ENCODE data around the gene GRK7. TPM values are rescaled to one million over a fixed set of nuclear protein-coding genes. Genes with fewer than 3 reads are reported as not detected.

Gene GRK7
- total and polyA plus RNA-seq, 2 of the 13 experiments (the other 11 are each of a cell fraction or from before 2014, with no cell fraction given) = not detected

DNA sequence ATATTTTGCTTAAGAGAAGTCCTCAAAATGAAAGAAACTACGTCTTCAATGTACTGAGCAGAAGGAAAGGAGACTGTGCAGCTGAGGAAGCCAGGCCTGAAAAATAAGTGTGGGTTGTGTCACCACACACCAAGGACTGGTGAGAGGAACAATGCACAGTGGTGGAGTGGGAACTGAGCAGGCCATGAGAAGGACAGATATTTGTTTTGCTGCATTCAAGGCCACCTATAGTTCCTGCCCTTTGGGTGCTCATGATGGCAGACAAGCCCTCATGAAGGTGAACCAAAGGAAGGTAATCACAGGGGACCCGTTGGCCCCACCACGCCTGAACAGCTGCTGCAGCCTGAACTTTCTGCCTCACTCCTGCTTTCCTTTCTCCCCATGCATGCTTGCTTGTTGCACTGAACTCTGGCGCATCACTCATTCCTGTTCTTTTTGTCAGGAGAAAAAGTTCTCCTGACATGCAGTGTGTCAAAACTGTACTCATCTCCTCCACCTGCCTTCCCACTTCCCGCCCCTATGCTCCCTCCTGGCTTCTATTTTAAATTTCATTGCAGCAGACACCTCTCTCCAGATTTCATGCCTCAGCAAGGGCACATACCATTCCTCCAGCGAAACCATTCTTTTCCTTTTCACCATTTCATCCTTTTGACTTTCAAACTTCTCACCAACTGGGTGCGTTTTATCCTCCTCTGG lies 27.3 kb upstream of the GRK7 start (continued):
- TF ChIP-seq, protein P1, sequence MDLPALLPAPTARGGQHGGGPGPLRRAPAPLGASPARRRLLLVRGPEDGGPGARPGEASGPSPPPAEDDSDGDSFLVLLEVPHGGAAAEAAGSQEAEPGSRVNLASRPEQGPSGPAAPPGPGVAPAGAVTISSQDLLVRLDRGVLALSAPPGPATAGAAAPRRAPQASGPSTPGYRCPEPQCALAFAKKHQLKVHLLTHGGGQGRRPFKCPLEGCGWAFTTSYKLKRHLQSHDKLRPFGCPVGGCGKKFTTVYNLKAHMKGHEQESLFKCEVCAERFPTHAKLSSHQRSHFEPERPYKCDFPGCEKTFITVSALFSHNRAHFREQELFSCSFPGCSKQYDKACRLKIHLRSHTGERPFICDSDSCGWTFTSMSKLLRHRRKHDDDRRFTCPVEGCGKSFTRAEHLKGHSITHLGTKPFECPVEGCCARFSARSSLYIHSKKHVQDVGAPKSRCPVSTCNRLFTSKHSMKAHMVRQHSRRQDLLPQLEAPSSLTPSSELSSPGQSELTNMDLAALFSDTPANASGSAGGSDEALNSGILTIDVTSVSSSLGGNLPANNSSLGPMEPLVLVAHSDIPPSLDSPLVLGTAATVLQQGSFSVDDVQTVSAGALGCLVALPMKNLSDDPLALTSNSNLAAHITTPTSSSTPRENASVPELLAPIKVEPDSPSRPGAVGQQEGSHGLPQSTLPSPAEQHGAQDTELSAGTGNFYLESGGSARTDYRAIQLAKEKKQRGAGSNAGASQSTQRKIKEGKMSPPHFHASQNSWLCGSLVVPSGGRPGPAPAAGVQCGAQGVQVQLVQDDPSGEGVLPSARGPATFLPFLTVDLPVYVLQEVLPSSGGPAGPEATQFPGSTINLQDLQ (CRISPR knock-in tag; IDR thresholded peaks at IDR 0.05) = no peak
- TF ChIP-seq, protein P2, sequence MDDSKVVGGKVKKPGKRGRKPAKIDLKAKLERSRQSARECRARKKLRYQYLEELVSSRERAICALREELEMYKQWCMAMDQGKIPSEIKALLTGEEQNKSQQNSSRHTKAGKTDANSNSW (CRISPR knock-in tag; IDR thresholded peaks at IDR 0.05; ENCODE audit: borderline replicate concordance) = no peak
- TF ChIP-seq ZNF652 (CRISPR knock-in tag; IDR thresholded peaks at IDR 0.05; ENCODE audit: borderline replicate concordance, low read depth) = no peak
- TF ChIP-seq ATRX (CRISPR knock-in tag; IDR thresholded peaks at IDR 0.05; ENCODE audit: borderline replicate concordance) = no peak
- TF ChIP-seq HDAC2 (CRISPR knock-in tag; IDR thresholded peaks at IDR 0.05) = 0 out of 2 replicates have a peak, but pooled peaks have one; percentile 24
- TF ChIP-seq, protein P3, sequence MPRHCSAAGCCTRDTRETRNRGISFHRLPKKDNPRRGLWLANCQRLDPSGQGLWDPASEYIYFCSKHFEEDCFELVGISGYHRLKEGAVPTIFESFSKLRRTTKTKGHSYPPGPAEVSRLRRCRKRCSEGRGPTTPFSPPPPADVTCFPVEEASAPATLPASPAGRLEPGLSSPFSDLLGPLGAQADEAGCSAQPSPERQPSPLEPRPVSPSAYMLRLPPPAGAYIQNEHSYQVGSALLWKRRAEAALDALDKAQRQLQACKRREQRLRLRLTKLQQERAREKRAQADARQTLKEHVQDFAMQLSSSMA (CRISPR knock-in tag; IDR thresholded peaks at IDR 0.05) = no peak
- no peak for TF ChIP-seq ZNF552 (CRISPR knock-in tag; IDR thresholded peaks at IDR 0.05; ENCODE audit: borderline replicate concordance)
- no peak for TF ChIP-seq ZNF510 (CRISPR knock-in tag; IDR thresholded peaks at IDR 0.05; ENCODE audit: low read depth)
- TF ChIP-seq SATB2 (CRISPR knock-in tag; IDR thresholded peaks at IDR 0.05) = no peak
- TF ChIP-seq, protein P4, sequence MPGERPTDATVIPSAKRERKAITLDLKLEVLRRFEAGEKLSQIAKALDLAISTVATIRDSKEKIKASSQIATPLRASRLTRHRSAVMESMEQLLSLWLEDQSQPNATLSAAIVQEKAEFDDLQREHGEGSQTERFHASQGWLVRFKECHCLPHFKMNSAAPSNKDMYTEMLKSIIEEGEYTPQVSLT (CRISPR knock-in tag; IDR thresholded peaks at IDR 0.05; ENCODE audit: borderline replicate concordance, low read depth) = no peak
- TF ChIP-seq, protein P5, sequence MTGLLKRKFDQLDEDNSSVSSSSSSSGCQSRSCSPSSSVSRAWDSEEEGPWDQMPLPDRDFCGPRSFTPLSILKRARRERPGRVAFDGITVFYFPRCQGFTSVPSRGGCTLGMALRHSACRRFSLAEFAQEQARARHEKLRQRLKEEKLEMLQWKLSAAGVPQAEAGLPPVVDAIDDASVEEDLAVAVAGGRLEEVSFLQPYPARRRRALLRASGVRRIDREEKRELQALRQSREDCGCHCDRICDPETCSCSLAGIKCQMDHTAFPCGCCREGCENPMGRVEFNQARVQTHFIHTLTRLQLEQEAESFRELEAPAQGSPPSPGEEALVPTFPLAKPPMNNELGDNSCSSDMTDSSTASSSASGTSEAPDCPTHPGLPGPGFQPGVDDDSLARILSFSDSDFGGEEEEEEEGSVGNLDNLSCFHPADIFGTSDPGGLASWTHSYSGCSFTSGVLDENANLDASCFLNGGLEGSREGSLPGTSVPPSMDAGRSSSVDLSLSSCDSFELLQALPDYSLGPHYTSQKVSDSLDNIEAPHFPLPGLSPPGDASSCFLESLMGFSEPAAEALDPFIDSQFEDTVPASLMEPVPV (CRISPR knock-in tag; IDR thresholded peaks at IDR 0.05) = no peak
- no peak for TF ChIP-seq ZSCAN30 (CRISPR knock-in tag; IDR thresholded peaks at IDR 0.05)
- TF ChIP-seq, protein P6, sequence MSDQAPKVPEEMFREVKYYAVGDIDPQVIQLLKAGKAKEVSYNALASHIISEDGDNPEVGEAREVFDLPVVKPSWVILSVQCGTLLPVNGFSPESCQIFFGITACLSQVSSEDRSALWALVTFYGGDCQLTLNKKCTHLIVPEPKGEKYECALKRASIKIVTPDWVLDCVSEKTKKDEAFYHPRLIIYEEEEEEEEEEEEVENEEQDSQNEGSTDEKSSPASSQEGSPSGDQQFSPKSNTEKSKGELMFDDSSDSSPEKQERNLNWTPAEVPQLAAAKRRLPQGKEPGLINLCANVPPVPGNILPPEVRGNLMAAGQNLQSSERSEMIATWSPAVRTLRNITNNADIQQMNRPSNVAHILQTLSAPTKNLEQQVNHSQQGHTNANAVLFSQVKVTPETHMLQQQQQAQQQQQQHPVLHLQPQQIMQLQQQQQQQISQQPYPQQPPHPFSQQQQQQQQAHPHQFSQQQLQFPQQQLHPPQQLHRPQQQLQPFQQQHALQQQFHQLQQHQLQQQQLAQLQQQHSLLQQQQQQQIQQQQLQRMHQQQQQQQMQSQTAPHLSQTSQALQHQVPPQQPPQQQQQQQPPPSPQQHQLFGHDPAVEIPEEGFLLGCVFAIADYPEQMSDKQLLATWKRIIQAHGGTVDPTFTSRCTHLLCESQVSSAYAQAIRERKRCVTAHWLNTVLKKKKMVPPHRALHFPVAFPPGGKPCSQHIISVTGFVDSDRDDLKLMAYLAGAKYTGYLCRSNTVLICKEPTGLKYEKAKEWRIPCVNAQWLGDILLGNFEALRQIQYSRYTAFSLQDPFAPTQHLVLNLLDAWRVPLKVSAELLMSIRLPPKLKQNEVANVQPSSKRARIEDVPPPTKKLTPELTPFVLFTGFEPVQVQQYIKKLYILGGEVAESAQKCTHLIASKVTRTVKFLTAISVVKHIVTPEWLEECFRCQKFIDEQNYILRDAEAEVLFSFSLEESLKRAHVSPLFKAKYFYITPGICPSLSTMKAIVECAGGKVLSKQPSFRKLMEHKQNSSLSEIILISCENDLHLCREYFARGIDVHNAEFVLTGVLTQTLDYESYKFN (CRISPR knock-in tag; conservative IDR thresholded peaks at IDR 0.05) = peak; percentile 39
- TF ChIP-seq, protein P7, sequence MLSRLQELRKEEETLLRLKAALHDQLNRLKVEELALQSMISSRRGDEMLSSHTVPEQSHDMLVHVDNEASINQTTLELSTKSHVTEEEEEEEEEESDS (CRISPR knock-in tag; IDR thresholded peaks at IDR 0.05; ENCODE audit: borderline replicate concordance) = no peak
- no peak for TF ChIP-seq ARID2 (CRISPR knock-in tag; IDR thresholded peaks at IDR 0.05; ENCODE audit: borderline replicate concordance)
- TF ChIP-seq GABPB1 (CRISPR knock-in tag; IDR thresholded peaks at IDR 0.05) = no peak
- no peak for TF ChIP-seq ISX (CRISPR knock-in tag; conservative IDR thresholded peaks at IDR 0.05)
- TF ChIP-seq ZNF549 (CRISPR knock-in tag; IDR thresholded peaks at IDR 0.05) = no peak
- TF ChIP-seq CENPT (CRISPR knock-in tag; IDR thresholded peaks at IDR 0.05; ENCODE audit: low read depth) = no peak
- no peak for TF ChIP-seq ZNF703 (CRISPR knock-in tag; IDR thresholded peaks at IDR 0.05; ENCODE audit: borderline replicate concordance)
